ENCODE results near the gene GHR.

Gene GHR

DNA sequence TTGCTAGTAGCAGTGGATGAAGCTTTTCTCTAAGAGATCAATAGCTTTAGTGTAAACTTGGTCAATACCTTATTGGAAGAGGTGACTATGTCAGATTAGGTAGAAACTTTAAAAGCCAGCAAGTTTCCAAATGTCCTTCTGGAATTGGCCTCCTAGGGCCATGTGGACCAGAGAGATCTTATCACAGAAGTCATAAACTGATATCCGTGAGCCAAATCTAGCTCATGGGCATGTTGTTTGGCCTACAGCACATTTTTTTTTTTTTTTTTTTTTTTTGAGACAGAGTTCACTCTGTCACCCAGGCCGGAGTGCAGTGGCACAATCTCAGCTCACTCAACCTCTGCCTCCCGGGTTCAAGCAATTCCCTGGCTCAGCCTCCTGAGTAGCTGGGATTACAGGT lies 175.9 kb downstream of the GHR start:
- H3K27ac ChIP-seq, result no peak overlapping the region

DNA sequence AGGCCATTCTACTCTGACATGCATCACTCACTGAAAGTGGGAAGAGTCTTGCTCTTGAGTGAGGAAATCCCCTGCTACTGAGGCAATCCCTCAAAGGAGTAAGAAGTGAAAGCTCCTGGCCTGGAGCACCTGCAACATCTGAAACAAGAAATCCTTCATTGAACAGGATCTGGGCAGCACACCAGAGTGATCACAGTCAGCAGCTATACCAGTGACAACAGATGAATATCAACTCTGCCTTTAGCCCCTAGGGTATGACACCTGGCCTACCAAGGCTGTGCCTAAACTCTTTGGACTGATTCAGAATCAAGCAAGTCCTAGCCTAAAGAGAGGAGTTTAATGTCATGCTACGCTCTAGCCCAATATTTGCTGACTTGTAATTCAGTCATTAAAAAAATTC lies 177.2 kb downstream of the GHR start:
- TF ChIP-seq, protein P1, sequence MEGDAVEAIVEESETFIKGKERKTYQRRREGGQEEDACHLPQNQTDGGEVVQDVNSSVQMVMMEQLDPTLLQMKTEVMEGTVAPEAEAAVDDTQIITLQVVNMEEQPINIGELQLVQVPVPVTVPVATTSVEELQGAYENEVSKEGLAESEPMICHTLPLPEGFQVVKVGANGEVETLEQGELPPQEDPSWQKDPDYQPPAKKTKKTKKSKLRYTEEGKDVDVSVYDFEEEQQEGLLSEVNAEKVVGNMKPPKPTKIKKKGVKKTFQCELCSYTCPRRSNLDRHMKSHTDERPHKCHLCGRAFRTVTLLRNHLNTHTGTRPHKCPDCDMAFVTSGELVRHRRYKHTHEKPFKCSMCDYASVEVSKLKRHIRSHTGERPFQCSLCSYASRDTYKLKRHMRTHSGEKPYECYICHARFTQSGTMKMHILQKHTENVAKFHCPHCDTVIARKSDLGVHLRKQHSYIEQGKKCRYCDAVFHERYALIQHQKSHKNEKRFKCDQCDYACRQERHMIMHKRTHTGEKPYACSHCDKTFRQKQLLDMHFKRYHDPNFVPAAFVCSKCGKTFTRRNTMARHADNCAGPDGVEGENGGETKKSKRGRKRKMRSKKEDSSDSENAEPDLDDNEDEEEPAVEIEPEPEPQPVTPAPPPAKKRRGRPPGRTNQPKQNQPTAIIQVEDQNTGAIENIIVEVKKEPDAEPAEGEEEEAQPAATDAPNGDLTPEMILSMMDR (conservative IDR thresholded peaks at IDR 0.05), result no peak

More for the DNA sequence above, 175.9 kb downstream of the GHR start:
- TF ChIP-seq, protein P1 (conservative IDR thresholded peaks at IDR 0.05), result no peak

DNA sequence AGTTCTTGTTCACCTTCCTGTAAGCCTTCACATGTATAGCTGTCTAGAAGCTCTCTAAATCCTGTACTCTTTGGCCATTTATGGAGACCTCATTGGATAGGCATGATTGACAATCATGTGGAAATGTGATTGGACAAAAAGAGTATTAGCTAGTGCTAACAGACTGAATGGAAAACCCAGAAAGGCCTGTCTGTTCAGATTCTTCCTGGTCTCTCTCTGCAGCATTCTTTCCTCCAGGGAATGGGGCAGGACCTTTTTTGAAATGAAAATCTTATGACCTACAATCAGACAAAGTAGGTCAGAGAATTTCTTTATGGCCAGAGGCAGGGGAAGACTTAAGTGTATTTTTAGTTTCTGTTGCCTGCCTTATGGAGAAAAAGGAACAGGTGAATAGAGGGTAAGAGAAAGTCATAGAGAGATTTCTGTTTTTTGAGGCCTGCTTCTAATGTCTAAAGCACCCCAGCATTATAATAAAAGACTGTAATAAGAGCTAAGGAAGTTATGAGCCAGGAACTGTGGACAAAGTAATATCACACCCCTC lies 181.0 kb downstream of the GHR start:
- H3K27ac ChIP-seq, result no peak overlapping the region
- TF ChIP-seq, protein P1 (conservative IDR thresholded peaks at IDR 0.05), result no peak

More for the DNA sequence above, 177.2 kb downstream of the GHR start:
- no peak overlapping the region for H3K27ac ChIP-seq

DNA sequence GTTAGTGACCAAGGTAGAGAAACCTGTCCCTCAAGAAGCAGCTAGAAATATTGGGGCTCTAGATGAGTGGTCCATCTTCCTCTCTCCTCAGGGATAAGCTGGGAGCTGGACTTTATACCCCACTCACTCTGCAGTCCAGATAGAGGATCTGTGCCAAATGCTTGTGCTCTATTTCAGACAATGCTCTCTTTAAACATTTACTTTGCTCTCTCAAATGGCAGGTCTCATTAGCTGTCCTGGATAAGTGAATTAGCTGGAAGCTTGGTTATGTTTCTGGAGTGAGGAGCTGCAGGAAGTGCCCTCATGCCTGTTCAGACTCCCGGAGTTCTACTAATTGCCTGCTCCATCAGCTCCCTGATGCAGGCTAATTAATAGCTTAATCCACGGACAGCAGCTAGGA lies 182.3 kb downstream of the GHR start:
- no peak overlapping the region for H3K27ac ChIP-seq
- TF ChIP-seq, protein P1 (conservative IDR thresholded peaks at IDR 0.05), result no peak

DNA sequence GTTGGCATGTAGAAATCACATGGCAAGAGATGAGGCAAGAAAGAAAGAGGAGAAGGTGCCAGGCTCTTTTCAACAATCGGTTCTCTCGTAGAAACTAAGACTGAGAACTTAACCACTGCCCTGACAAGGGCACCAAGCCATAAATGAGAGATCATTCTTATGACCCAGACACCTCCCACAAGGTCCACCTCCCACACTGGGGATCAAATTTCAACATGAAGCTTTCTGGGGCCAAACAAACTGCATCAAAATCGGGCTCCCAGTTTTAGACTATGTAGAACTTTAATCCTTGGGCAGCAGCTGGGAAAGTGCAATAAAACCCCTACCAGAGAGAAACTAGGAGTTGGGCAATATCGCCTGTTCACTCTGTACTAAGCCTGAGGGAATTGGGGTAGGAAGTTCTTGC lies 183.2 kb downstream of the GHR start:
- TF ChIP-seq, protein P1 (conservative IDR thresholded peaks at IDR 0.05), result no peak
- no peak overlapping the region for H3K27ac ChIP-seq

DNA sequence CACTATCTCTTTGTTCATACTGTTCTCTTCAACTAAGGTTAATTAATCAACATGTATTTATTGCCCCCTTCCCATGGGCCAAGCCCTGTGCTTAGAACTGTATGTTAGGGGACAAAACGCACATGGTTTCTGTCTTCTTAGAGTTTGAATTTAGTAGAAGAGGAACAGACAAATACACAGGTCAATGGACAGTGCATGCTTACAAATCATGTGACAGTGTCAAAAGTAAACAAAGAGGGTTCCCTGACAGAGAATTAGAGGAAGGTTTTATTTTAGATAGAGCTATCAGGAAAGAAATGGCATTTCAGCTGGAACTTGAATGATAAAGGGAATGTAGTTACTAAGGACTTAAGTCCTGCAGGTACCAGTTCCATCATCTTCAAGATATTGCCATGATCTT lies 188.2 kb downstream of the GHR start:
- TF ChIP-seq, protein P1 (conservative IDR thresholded peaks at IDR 0.05), result no peak
- no peak overlapping the region for H3K27ac ChIP-seq

DNA sequence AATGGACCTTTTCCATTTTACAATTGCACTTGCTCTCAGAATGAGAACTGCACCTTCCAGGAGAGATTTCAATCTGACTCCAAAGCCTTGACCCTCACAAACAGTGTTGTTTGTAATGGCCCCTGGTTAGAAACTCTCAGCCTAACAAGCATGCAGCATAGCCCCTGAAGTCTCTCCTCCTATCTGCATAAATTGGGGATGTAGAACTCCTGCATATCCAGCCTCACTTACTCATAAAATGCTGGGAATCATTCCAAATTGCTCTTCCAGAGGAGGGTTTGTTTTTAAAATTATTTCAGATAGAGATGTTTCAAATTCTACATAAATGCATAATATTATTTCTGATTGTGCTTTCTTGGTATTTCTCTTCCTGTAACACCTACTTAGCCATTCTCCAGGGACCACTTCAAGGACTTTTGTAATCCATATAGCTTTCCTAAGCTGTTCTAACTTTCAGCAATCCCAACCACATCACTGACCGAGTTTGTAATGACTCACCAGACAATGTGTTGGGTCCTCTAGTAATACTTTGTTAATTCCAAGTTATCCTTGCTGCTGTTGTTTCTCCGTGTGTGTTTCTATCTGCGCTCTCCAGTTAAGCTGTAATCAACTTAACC lies 189.6 kb downstream of the GHR start:
- TF ChIP-seq, protein P1 (conservative IDR thresholded peaks at IDR 0.05), result no peak

More for the DNA sequence above, 189.6 kb downstream of the GHR start:
- no peak overlapping the region for H3K27ac ChIP-seq
